Testis (tissue), 2 donors: Measurements from ENCODE around the gene POP5.

Experiments used
- POLR2A ChIP-seq: fragments of 450-650 bp; IDR thresholded peaks from one replicate; pipeline ENCODE4 v1.6.1; 2017; ENCODE audit warnings: antibody characterized with exemption, mild to moderate bottlenecking, moderate library complexity
- TF ChIP-seq, protein P1 (sequence below), 3 experiments: fragments of 450-650 bp in 2 of 3; fragments of 200-600 bp in 1 of 3; sonication (generic) in 1 of 3; IDR thresholded peaks; one replicate each; pipeline ENCODE4 v1.5.1; 2016 to 2019; ENCODE audit warnings: antibody characterized with exemption in 3 of 3, mild to moderate bottlenecking in 2 of 3, moderate library complexity in 1 of 3

DNA sequence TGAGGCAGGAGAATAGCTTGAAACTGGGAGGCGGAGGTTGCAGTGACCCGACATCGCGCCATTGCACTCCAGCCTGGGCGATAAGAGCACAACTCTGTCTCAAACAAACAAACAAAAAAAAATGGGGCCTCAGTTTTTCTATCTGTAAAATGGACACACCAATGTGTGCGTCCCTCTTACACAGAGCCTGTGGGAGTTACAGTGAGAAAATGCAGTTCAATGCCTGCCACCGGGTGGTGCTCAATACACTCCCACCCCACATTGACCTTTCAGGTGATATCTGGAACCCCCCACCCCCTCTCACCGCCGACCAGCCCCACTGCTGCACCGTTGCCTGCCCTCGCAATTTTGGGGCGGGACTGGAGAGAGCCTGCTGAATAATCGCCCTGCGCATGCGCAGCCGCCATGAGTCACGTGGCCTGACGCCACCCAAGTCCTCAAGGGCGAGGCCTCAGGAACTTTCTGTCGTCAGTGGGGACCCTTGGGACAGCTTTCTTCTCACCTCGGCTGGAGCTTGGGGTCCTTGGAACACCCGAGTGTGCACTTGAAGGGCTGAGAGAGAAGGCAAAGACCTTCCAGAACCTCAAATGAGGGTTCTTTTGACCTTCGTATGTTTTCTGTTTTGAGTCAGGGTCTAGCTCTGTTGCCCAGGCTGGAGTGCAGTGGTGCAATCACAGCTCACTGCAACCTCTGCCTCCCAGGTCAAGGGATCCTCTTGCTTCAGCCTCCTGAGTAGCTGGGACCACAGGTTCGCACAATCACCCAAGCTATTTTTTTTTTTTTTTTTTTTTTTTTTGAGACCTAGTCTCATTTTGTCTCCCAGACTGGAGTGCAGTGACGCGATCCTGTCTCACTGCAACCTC lies 44.6 kb upstream of the POP5 start:
- TF ChIP-seq, protein P1, sequence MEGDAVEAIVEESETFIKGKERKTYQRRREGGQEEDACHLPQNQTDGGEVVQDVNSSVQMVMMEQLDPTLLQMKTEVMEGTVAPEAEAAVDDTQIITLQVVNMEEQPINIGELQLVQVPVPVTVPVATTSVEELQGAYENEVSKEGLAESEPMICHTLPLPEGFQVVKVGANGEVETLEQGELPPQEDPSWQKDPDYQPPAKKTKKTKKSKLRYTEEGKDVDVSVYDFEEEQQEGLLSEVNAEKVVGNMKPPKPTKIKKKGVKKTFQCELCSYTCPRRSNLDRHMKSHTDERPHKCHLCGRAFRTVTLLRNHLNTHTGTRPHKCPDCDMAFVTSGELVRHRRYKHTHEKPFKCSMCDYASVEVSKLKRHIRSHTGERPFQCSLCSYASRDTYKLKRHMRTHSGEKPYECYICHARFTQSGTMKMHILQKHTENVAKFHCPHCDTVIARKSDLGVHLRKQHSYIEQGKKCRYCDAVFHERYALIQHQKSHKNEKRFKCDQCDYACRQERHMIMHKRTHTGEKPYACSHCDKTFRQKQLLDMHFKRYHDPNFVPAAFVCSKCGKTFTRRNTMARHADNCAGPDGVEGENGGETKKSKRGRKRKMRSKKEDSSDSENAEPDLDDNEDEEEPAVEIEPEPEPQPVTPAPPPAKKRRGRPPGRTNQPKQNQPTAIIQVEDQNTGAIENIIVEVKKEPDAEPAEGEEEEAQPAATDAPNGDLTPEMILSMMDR (IDR thresholded peaks at IDR 0.05): no peak
- no peak for TF ChIP-seq POLR2A
